NCI-H1417 (cell line): ENCODE results near the gene IRS1.
A peak's percentile ranks its signal among the peaks of the same experiment; 100 is the strongest.

ENCODE experiments used
- DNase-seq, 3 experiments: peaks; one replicate each; lab custom pipeline; 2025; lab: John Stamatoyannopoulos, UW

Gene IRS1

GRCh38 chr2:226813148-226813701, 13.6 kb upstream of the IRS1 start:
- peak in 2 of 3 experiments; percentile 29 to 67 for DNase-seq

GRCh38 chr2:226803410-226803809, 3.8 kb upstream of the IRS1 start:
- no peak for DNase-seq

GRCh38 chr2:226802573-226802972, 3.0 kb upstream of the IRS1 start:
- DNase-seq, result peak; percentile 28 to 86 (median 56)

GRCh38 chr2:226800941-226801784, 1.5 kb upstream of the IRS1 start:
- peak in 2 of 3 experiments; percentile 73 to 77 for DNase-seq

GRCh38 chr2:226799976-226800940, 638 bp upstream of the IRS1 start:
- peak in 2 of 3 experiments; percentile 51 to 58 for DNase-seq

GRCh38 chr2:226798422-226799210, 1.0 kb downstream of the IRS1 start:
- DNase-seq, result peak in 2 of 3 experiments; percentile 56 to 78

- no peak for DNase-seq
Observed at GRCh38 chr2:226797989-226798421, 1.6 kb downstream of the IRS1 start.

- DNase-seq, result no peak
Observed at GRCh38 chr2:226797289-226797988, 2.2 kb downstream of the IRS1 start.

- DNase-seq, result no peak
Observed at GRCh38 chr2:226796840-226797288, 2.8 kb downstream of the IRS1 start.

- DNase-seq, result no peak
Observed at GRCh38 chr2:226796012-226796839, 3.4 kb downstream of the IRS1 start.

GRCh38 chr2:226795281-226796011, 4.2 kb downstream of the IRS1 start:
- no peak for DNase-seq

GRCh38 chr2:226794751-226795171, 4.9 kb downstream of the IRS1 start:
- DNase-seq, result peak in 1 of 3 experiments; percentile 17

GRCh38 chr2:226794196-226794661, 5.4 kb downstream of the IRS1 start:
- DNase-seq, result no peak

- DNase-seq, result no peak
Observed at GRCh38 chr2:226793646-226794045, 6.0 kb downstream of the IRS1 start.

GRCh38 chr2:226792155-226792881, 7.3 kb downstream of the IRS1 start:
- peak in 1 of 3 experiments; percentile 64 for DNase-seq

GRCh38 chr2:226791487-226792081, 8.0 kb downstream of the IRS1 start:
- DNase-seq, result peak; percentile 63 to 95 (median 92)

- peak in 2 of 3 experiments; percentile 92 for DNase-seq
Observed at GRCh38 chr2:226791056-226791486, 8.5 kb downstream of the IRS1 start.

- no peak for DNase-seq
Observed at GRCh38 chr2:226790431-226790830, 9.2 kb downstream of the IRS1 start.
